Pulmonary artery endothelial cell (primary cell): ENCODE data around the gene MMEL1. TPM values are rescaled to one million over a fixed set of nuclear protein-coding genes. Genes with fewer than 3 reads are reported as not detected.
"Not testable (repeated sequence)": the region's sequence is repeated elsewhere in the genome, so short reads cannot be mapped to it uniquely, and the experiment has no call there.

Experiments
- DNase-seq: peaks from one replicate; pipeline ENCODE4 v3.0.0-alpha.2; 2011; ENCODE audit warnings: low read depth, low spot score
- total RNA-seq: library from RNA; depleted of rRNA; stranded (reverse); fragments of >200 nt; gene quantifications from 2 replicates; pipeline ENCODE4 v1.2.3, GENCODE V29; 2014

Gene MMEL1
- total RNA-seq, 1 donor from 2014 or later: 3.7 TPM

DNA sequence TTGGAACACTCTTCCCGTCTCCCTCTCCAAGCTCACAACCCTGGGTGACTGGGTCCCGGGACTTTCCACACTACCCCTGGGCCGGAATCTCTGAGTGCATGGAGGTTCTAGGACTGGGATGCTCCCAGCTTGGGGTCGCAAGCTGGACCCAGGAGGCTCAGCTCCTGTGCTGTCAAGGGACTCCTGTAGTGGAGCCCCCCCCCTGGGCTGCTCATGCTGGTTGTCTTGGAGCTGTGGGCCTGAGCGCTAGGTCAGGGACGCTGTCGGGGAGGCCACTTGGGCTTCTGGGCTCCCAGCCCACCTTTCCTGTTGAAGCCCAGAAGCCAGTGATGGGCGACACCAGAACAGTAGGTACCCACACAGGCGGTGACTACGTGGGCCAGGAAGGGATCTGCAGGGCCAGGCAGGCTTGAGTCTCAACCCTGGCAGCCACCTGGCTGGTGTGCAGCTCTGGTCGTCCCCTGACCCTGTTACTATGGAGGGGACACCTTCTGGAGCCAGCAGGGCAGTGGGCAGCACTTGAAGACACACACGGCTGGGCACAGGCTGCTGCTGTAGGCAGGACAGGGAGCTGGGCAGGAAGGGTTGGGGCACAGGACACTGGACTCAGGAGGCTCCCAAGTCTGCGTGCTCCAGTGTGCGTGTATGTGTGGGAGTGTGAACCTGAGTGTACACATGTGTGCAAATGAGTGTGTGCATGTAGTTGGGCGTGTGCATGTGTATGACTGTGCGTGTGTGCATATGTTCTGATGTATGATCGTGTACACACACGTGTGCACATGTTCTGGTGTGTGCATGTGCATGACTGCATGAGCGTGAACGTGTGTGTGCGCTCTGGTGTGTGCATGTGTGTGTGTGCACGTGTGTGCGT, 3.0 kb downstream of the MMEL1 start:
- no peak for DNase-seq

DNA sequence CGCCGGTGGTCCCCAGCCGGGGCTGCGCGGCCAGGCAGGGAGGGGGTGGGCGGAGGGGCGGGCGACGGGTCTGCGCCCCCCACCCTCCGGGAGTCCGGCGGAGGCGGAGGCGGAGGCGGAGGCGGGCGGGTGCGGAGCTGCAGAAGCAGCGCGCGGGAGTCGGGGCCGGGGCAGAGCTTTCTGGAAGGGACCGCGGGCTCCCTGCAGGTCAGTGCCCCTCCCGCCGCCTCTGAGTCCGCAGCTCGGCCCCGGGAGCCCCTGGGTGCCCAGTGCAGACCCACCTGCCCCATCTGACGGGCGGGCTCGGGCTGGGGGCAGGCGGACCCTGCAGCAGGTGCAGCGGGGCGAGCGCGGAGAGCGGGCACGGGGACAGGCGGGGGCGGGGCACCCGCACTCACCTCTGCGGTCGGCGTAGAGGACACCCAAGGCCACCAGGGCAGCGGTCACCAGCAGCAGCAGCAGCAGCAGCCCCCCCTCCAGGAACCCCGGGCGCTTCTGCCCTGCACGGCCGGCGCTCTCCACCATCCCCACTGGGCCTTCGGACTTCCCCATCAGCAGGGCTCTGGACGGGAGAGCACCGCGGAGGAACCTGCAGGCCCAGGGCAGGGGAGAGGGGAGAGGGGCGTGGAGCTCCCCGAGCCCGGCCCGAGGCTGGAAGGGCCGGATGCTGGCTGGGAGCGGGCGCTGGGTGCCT, 3.7 kb downstream of the MMEL1 start:
- no peak for DNase-seq

DNA sequence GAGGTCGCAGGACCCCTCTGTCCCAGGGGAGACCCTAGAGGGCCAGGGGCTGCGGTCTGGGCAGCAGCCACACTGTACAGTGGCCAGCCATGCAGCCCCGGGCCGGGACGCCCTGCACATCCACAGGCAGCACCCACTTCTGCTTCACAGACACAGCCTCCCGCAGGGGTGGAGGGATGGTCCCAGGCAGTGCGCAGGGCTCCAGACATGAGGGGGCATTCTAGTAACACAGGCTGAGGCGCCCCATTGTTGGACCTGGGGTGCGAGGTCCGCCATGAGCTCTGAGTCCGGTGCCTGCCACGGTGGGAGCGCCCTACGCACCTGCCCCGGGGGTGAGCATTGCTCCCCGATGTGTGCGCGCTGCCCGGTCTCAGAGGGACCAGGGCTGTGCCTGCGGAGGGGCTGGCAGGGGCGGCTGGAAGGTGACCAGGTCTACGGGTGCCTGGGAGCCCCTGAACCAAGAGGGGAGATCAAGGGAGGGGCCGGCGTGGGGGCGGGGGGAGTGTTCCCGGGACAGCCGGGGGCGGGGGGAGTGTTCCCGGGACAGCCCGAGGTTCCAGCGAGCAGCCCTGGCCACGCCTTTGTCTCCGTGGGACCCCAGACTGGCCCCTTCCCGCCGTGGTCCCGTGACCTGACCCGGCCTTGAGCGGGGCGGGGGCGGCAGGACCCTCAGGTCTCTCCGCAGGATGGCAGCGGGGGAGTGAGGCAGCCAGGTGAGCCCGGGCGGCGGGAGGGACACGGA, 4.5 kb downstream of the MMEL1 start:
- no peak for DNase-seq

DNA sequence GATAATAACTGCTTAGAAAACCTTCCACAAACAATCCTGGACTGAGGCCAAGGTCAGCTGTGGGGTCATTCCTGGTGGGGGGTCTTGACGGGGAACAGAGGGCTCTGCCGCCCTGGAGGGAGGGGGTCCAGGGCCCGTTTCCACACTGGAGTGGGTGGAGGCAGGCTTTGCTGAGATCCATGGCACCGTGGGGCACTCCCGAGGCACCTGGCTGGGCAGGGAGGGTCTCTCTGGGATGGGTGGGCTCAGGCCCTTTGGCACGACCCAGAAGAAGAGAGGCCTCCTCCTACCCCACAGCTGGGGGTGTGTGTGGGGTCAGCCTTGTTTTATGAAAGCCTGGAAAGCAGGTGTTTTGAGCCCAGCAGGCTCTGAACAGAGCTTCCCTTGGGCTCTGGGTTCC, 5.1 kb downstream of the MMEL1 start:
- DNase-seq: no peak

DNA sequence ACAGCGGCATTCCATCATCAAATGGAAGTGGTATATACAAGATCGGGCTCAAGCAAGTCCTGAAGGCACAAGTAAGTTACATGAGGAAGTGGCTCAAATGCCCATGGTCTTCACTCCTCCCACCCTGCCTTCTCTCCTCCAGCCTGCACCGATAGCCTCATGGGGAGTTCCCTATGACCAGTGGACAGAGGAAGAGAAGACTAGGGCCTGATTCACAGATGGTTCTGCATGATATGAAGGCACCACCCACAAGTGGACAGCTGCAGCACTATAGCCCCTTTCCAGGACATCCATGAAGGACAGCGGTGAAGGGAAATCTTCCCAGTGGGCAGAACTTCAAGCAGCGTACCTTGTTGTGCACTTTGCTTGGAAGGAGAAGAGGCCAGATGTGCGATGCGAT, 7.1 kb downstream of the MMEL1 start:
- not testable (repeated sequence) for DNase-seq

DNA sequence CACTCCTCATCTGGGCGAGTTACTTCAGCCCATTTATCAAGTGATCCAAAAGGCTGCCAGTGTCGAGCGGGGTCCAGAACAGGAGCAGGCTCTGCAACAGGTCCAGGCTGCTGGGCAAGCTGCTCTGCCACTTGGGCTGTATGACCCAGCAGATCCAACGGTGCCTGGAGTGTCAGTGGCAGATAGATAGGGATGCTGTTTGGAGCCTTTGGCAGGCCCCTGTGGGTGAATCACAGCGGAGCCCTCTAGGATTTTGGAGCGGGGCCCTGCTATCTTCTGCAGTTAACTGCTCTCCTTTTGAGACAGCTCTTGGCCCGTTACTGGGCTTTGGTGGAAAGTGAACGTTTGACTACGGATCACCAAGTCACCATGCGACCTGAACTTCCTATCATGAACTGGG, 7.5 kb downstream of the MMEL1 start:
- DNase-seq: no peak

DNA sequence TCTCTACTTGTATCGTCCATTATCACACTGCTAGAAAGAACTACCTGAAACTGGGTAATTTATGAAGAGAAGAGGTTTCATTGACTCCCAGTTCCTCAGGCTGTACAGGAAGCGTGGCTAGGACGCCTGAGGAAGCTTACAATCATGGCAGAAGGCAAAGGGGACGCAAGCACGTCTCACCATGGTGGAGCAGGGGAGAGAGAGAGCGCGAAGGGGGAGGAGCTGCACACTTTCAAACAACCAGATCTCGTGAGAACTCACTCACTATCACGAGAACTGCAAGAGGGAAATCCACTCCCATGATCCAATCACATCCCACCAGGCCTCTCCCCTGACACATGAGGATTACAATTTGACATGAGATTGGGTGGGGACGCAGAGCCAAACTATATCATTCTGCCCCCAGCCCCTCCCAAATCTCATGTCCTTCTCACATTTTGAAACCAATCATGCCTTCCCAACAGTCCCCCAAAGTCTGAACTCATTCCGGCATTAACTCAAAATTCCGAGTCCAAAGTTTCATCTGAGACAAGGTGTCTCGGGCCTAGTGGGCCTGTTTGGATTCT, 8.0 kb downstream of the MMEL1 start:
- no peak for DNase-seq

DNA sequence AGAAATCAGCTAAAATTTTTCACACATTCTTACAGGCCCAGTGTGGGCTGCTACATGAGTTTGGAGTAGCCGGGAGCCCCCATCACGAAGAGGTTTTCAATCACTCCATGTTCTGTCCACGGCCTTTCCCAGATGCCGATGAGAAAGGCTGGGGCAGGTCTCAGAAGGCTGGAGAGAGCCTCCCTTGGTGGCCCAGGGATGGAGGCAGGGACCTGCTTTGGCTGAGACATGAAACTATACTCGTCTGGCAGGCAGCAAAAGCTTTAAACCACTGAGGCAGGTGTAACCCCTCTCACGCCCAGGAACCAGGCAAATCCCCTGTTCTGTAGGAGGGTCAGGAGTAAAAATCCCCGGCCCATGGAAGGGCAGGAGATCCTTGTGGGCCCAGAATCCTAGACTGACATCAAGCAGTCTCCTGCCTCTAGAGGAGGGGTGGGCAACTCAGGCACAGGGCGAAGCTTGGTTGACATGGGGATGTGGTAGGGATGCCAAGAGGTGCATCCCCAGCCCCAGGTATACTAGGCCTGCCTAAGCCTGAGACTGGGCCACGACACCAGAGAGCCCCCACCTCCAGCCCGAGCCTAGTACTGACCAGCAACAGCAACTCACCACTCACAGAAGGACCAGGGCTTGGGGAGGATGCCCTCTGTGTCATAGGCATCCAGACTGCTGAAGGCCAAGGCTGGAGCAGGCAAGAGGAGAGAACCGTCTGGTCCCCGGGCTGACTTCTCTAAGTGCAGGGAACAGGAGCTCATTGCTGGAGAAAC, 9.1 kb downstream of the MMEL1 start:
- no peak for DNase-seq

DNA sequence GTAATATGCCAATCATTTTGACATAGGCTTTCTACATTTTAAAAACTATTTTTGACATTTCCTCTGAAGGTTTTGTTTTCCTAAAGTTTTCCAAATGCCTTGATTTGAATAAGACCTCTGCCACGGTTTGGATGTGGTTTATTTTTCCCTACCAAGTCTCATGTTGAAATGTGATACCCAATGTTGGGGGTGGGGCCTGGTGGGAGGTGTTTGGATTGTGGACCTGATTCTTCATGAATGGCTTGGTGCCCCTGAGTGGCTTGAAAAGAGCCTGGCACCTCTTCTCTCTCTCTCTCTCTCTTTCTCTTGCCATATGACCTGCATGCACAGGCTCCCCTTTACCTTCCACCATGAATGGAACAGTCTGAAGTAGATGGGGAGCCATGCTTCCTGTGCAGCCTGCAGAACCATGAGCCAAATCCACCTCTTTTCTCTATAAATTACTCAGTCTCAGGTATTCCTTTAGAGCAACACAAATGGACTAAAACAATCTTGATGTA, 14.8 kb downstream of the MMEL1 start:
- DNase-seq: no peak

DNA sequence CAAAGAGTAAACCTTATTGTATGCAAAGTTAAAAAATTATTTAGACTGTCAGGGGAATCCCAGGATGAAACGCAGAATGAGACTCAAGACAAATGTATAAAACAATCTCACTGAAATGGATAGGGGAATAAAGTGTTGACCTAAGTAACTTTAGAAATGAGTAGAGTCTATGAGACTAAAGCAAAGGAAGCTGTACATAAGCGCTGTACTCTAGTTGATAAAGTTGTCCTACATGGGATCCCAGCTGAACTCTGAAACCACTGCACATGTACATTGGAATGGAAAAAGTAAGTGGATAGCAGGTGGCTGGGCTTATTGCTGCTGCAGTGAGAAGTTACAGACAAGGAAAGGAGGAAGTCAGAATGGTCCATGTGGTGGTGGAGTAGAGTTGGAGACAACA, 18.7 kb downstream of the MMEL1 start:
- no peak for DNase-seq

DNA sequence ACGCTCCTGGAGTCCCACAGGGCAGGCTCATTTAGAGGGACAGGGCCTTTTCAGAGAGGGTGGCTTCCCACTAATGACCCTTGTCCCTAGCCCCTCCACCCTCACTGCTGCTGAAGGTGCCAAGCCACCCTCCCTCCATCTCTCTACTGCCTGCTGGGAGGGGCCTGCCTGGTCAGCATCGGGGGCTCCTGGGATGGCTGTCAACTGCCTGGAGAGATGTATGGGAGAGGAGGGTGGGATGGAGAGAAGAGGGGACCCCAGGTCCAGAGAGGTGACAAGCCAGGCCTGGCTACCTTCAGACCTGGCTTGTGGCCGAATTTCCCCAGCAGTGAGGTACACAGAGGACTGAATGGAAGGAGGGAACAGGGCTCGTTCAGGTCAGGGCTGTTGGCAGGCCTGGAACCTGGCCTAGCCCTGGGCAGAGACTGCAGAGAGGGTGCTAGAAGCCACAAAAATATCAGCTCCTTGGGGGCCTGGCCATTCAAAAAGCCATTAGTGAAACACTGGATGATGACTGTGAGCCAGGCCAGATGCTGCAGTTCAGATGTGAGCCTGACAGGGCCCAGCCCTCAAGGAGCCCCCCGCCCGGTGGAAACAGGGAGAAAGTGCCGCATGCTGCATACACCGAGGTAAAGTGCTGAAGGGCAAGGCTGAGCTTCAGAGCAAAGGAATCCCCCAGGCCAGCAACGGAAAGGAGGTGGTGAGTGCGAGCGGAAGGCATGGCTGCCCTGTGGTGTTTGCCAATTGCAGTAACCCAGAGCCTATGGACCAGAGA, 20.0 kb downstream of the MMEL1 start:
- no peak for DNase-seq

DNA sequence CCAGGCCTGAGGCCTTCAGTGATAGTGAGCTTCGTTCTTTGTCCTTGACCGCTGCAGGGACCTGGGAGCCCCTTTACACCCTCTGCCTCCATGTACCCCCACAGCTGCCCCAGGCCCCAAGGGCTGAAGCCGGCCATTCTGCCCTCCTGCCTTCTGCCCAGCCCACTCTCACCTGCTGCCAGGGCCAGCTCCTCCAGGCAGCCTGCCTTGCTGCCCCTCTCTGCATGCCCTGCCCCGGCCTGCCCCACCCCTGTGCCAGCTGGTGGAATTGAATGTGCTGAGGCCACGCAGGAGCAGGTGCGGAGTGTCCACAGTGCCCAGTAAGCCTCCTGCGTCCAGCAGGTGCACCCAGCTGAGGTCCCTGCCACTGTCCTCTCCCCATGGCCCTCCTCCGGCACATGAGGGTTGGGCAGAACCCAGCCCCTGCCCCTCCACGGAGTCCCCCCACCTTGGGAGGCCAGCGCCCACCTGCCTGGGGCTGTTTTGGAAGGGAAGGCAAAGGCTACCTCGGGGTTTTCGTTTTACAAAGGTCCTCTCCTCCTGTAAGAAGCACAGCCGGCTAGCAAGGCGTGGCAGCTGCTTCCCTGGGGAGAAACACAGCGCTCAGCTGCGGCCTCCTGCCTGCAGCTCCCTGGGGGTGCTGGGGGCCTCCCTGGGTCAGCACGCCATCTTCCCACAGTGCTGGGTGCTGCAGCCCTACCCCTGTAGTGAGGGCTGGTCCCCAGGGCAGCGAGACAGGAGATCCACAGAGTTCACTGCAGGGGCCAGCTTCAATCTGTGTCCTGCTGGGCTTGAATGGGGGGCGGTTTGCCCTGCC, 21.0 kb downstream of the MMEL1 start:
- no peak for DNase-seq

DNA sequence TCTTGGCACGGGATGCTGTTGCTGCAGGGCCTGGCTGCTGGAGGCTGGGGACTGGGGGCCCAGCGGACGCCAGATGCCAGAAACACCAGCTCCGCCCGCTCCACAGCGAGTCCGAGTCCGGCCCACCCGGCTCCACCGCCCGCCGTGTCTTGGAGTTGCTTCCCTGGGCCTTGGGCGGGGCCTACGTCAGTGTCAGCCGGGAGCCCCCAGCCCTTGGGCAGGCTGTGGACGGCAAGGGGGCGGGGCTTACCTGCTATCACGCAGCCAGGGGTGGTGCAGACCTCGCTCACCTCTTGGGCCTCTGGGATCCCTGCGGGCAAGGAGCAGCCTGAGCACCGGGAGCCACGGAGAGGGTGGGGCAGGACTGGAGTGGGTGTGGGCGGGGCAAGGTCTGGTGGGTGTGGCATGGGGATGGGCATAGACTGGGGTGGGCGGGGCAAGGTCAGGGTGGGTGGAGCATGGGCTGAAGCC, 21.8 kb downstream of the MMEL1 start:
- no peak for DNase-seq

DNA sequence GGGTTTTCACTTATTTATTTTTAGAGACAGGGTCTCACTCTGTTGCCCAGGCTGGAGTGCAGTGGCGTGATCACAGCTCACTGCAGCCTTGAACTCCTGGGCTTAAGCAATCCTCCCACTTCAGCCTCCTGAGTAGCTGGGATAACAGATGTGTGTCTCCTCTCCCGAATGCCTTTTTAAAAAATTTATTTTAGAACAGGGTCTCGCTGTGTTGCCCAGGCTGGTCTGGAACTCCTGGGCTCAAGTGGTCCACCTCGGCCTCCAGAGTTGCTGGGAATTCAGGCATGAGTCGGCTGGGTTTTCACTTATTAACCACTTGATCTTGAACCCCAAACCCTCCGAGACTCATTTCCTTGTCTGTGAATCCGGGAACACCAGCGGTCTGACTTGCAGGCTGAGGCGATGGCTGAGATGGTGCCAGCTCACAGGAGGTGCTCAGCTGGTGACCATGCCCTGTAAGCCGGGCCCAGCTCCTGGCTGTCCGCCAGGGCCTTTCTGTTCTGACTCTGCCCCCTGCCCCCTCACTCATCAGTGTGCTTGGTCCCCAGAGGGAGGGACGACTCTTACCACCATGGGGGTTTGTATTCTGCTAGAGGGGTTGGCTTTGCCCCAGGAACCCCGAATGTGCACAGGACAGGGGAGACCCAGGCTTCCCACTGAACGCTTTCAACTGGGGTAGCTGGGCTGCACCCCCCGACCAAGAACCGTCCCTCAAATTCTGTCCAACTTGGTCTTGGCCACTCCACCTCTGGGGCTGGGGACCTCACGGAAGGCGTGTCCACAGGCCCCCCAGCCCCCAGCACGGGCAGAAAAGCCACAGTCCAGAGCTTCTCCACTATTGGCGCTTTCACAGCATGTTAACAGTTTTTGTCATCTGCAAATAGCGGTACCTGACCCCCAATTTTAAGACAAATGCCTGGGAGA, 22.5 kb downstream of the MMEL1 start:
- no peak for DNase-seq

DNA sequence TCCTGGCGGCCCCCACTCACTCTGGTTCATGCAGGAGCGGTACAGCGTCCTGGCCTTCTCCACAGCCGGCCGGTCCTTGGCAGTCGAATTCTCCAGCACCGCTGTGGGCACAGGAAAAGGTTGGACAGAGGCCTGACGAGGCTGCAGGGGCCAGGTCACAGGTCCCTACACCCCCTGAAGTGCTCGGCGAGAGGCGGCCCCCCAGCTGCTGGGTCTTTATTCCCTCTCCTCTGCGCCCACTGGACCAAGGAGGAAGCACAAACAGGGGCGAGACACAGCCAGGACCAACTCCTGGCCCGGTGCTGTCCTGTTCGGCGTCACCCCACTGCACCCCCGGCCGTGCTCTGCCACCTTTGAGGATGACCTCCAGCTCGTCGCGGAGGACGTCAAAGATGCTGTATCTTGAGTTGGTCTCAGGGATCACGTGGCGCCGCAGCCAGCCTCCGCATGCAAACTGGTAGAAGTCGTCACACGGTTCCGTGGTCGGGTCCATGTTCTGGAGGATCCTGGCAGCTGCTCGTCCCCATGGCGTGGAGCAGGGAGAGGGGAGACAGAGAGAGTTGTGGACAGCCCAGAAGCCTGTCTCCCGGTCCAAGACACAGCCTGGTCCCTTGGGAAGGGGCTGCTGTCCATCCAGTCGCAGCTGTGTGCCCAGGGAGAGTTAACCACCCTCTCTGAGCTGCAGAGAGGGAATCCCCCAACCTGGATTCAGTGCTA, 23.3 kb downstream of the MMEL1 start:
- DNase-seq: no peak

DNA sequence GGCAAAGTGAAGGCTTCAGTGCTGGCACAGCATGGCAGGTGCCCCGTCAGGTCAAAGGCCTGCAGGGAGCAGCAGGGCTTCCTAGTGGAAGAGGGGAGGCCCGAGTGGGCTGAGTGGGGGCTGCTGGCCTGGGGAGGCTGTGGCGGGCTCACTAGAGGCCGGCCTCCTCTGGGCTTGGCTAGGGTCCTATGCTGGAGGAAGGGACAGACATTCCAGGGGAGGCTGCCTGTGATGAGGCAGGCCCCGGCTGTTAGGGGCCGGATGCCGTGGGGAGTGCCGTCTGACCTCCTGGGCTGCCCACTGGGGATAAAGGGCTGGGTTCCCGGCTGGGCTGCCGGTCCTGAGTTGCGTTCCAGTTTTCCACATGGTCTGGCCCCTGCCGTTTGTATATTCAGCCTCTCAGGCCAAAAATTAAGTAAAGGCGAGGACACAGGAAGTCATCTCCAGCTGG, 25.1 kb downstream of the MMEL1 start:
- no peak for DNase-seq

DNA sequence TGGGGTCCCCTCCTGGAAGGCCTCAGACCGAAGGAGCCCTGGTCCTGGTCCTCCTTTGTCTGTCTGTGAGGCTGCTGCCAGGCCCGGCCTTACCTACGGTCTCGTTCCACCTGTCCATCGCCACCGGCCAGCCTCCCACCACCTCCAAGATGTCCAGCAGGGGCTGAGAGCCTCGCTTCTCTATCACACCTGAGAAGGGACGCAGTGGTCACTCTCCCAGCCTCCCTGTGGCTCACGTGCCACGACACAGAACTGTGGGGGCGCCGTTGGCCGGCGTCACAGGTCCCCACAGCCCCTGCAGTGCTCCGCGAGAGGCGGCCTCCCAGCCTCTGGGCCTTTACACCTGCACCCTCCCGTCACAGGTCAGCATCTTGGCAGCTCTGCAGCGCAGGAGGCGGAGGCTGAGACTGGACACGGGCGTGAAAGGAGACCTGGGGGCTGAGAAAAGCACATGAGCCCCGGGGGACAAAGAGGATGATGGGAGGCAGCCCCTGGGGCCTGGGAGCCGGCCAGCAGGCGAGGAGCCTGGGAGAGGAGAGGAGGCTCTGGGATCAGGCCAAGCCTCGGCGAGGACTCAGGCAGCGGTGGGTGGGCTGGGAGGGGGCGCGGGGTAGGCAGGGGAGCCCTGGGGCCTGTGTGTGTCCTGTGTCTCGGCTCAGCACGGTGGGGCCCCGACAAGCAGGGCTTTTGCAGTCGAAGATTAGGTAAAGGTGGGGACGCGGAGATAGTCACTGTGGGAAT, 25.8 kb downstream of the MMEL1 start:
- no peak for DNase-seq
